ENCODE data around the gene CDH1. TPM values are rescaled to one million over a fixed set of nuclear protein-coding genes. Genes with fewer than 3 reads are reported as not detected.

Gene CDH1
- polyA plus RNA-seq, 1 of the 3 experiments (the other 2 are of a cell fraction), result not detected

DNA sequence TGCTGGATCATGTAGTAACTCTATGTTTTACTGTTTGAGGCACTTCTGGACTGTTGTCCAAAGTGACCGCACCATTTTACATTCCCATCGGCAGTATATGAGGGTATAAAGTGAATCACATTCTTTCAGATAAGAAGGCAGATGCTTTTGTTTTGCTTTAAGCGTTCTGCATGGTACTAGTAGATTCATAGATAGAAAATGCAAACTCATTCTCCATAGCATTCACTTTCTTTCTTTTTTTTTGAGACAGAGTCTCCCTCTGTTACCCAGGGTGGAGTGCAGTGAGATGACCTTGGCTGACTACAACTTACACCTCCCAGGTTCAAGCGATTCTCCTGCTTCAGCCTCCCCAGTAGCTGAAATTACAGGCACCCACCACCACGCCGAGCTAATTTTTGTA is 146.6 kb downstream of the CDH1 start:
- TF ChIP-seq CHD2 (IDR thresholded peaks at IDR 0.05; ENCODE audit: low read length, partially characterized antibody) (no peak), GABPA (IDR thresholded peaks at IDR 0.05; ENCODE audit: low read depth) (no peak), MXI1 (IDR thresholded peaks at IDR 0.05; ENCODE audit: low read depth, low read length) (no peak), TAF1 (IDR thresholded peaks at IDR 0.05; ENCODE audit: borderline replicate concordance, low read depth, low read length) (no peak), SMC3 (IDR thresholded peaks at IDR 0.05; ENCODE audit: low read depth, low read length) (no peak), EZH2phosphoT487 (IDR thresholded peaks at IDR 0.05; ENCODE audit: borderline replicate concordance, low read depth) (no peak), EP300 (IDR thresholded peaks at IDR 0.05; ENCODE audit: borderline replicate concordance in 1 of 2, low read depth in 1 of 2, low read length in 1 of 2) (no peak), FOXJ3 (CRISPR knock-in tag; IDR thresholded peaks at IDR 0.05) (no peak), TEAD4 (IDR thresholded peaks at IDR 0.05; ENCODE audit: borderline replicate concordance, insufficient read depth) (no peak), TCF12 (IDR thresholded peaks at IDR 0.05) (no peak), JUND (IDR thresholded peaks at IDR 0.05) (no peak), REST (IDR thresholded peaks at IDR 0.05; ENCODE audit: low read depth, low read length) (no peak)
- WGBS (ENCODE audit: low lambda C conversion rate), result 89% methylated on average over 6 of the region's 6 CpGs
- POLR2A ChIA-PET, result no interaction called here
- H3K4me1 ChIP-seq (ENCODE audit: control insufficient read depth in 1 of 2, insufficient read depth in 2 of 2, low read depth in 1 of 2, low read length in 1 of 2), result no peaks in the 10 kb centered on the region
- H3K4me2 ChIP-seq, result no peak overlapping the region
- H2AFZ ChIP-seq (ENCODE audit: low read depth), result no peak overlapping the region
- H3F3A ChIP-seq (replicated peaks; ENCODE audit: insufficient read depth), result no peaks in the 10 kb centered on the region
- H3K27ac ChIP-seq (ENCODE audit: low read depth in 2 of 2, low read length in 1 of 2), result no peak overlapping the region
- CTCF ChIA-PET, result interaction anchor here (1.0 kb wide), 1 partner anchor 22 kb away, joined by 4 read pairs; no protein-coding TSS in a partner anchor
- no peak overlapping the region for H3K9ac ChIP-seq
- H3K27me3 ChIP-seq (ENCODE audit: insufficient read depth), result no peaks in the 10 kb centered on the region
- H3K4me3 ChIP-seq (ENCODE audit: low read depth in 2 of 2, low read length in 1 of 2), result no peak overlapping the region
- no peaks in the 10 kb centered on the region for H3K79me2 ChIP-seq (ENCODE audit: insufficient read depth)
- H3K9me2 ChIP-seq, result no peaks in the 10 kb centered on the region
- no peak for DNase-seq
- H4K20me1 ChIP-seq (ENCODE audit: insufficient read depth), result no peaks in the 10 kb centered on the region
- H3K36me3 ChIP-seq (replicated peaks in 1 of 2; ENCODE audit: control insufficient read depth in 1 of 2, insufficient read depth in 2 of 2, low read length in 1 of 2), result peaks cover 0 to 11% of the 10 kb centered on the region in 2 experiments
- no peaks in the 10 kb centered on the region for H3K9me3 ChIP-seq

DNA sequence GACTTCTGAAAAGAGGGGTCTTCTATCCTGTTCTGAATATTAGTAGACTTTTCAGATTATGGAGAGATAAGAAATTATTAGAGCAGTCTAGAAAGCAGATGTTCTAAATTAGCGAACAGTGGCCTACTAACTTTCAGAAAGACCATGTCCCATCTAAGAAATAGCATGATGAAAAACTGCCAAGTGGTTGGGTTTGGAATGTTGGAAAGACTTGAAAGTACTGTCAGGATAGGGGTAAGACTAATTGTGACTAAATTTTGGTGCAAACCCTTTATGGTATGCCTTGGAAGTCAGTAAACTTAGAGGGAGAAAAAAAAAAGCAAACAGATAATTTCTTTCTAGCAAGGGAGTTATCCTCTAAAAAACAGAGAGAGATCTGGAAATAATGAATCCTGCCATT is 147.3 kb downstream of the CDH1 start:
- no peaks in the 10 kb centered on the region for H3F3A ChIP-seq (replicated peaks; ENCODE audit: insufficient read depth)
- WGBS (ENCODE audit: low lambda C conversion rate), result 100% methylated on average over 1 of the region's 1 CpG
- DNase-seq, result no peak
- no peak overlapping the region for H3K4me2 ChIP-seq
- CTCF ChIA-PET, result interaction anchor here (1.0 kb wide), 1 partner anchor 21 kb away, joined by 4 read pairs; no protein-coding TSS in a partner anchor
- no peak overlapping the region for H3K4me3 ChIP-seq (ENCODE audit: low read depth in 2 of 2, low read length in 1 of 2)
- POLR2A ChIA-PET, result no interaction called here
- H3K79me2 ChIP-seq (ENCODE audit: insufficient read depth), result no peaks in the 10 kb centered on the region
- H3K9me2 ChIP-seq, result no peaks in the 10 kb centered on the region
- H3K36me3 ChIP-seq (replicated peaks in 1 of 2; ENCODE audit: control insufficient read depth in 1 of 2, insufficient read depth in 2 of 2, low read length in 1 of 2), result peaks cover 0 to 10% of the 10 kb centered on the region in 2 experiments
- H3K9ac ChIP-seq, result no peak overlapping the region
- no peak overlapping the region for H3K27ac ChIP-seq (ENCODE audit: low read depth in 2 of 2, low read length in 1 of 2)
- H2AFZ ChIP-seq (ENCODE audit: low read depth), result no peak overlapping the region
- no peaks in the 10 kb centered on the region for H3K27me3 ChIP-seq (ENCODE audit: insufficient read depth)
- H4K20me1 ChIP-seq (ENCODE audit: insufficient read depth), result no peaks in the 10 kb centered on the region
- no peaks in the 10 kb centered on the region for H3K4me1 ChIP-seq (ENCODE audit: control insufficient read depth in 1 of 2, insufficient read depth in 2 of 2, low read depth in 1 of 2, low read length in 1 of 2)
- no peaks in the 10 kb centered on the region for H3K9me3 ChIP-seq
- TF ChIP-seq TAF1 (IDR thresholded peaks at IDR 0.05; ENCODE audit: borderline replicate concordance, low read depth, low read length), result no peak
- TF ChIP-seq, protein P1, sequence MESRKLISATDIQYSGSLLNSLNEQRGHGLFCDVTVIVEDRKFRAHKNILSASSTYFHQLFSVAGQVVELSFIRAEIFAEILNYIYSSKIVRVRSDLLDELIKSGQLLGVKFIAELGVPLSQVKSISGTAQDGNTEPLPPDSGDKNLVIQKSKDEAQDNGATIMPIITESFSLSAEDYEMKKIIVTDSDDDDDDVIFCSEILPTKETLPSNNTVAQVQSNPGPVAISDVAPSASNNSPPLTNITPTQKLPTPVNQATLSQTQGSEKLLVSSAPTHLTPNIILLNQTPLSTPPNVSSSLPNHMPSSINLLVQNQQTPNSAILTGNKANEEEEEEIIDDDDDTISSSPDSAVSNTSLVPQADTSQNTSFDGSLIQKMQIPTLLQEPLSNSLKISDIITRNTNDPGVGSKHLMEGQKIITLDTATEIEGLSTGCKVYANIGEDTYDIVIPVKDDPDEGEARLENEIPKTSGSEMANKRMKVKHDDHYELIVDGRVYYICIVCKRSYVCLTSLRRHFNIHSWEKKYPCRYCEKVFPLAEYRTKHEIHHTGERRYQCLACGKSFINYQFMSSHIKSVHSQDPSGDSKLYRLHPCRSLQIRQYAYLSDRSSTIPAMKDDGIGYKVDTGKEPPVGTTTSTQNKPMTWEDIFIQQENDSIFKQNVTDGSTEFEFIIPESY (IDR thresholded peaks at IDR 0.05; ENCODE audit: borderline replicate concordance, low read depth), result no peak
- no peak for TF ChIP-seq MXI1 (IDR thresholded peaks at IDR 0.05; ENCODE audit: low read depth, low read length)
- TF ChIP-seq TEAD4 (IDR thresholded peaks at IDR 0.05; ENCODE audit: borderline replicate concordance, insufficient read depth), result no peak
- TF ChIP-seq FOSL2 (IDR thresholded peaks at IDR 0.05; ENCODE audit: borderline replicate concordance, low read depth), result no peak
- no peak for TF ChIP-seq NFIC (IDR thresholded peaks at IDR 0.05; ENCODE audit: borderline replicate concordance)
- TF ChIP-seq MEF2A (IDR thresholded peaks at IDR 0.05; ENCODE audit: borderline replicate concordance, low read depth), result no peak
- no peak for TF ChIP-seq FOXM1 (IDR thresholded peaks at IDR 0.05; ENCODE audit: low read depth)
- TF ChIP-seq RAD21 (IDR thresholded peaks at IDR 0.05; ENCODE audit: low read length), result no peak
- TF ChIP-seq REST (IDR thresholded peaks at IDR 0.05; ENCODE audit: low read depth, low read length), result no peak
- no peak for TF ChIP-seq RCOR1 (IDR thresholded peaks at IDR 0.05; ENCODE audit: low read length)

All from SK-N-SH (cell line).